Muscle of arm (tissue), 12 donors: ENCODE data around the gene TRIM50. TPM values are rescaled to one million over a fixed set of nuclear protein-coding genes. Genes with fewer than 3 reads are reported as not detected.
"Not testable (repeated sequence)": the region's sequence is repeated elsewhere in the genome, so short reads cannot be mapped to it uniquely, and the experiment has no call there.

Experiments used
- DNase-seq: peaks from one replicate; pipeline ENCODE4 v3.0.0-alpha.2; 2013
- polyA plus RNA-seq, 12 donors: library from polyadenylated mRNA; unstranded; fragments of 120-200 nt; gene quantifications; one replicate each; pipeline ENCODE4 v1.2.1, GENCODE V29; 2013; ENCODE audit not compliant: insufficient read length in 12 of 12

Gene TRIM50
- polyA plus RNA-seq, 12 donors: 0.11 to 0.80 (median 0.35) TPM; not detected in 3

DNA sequence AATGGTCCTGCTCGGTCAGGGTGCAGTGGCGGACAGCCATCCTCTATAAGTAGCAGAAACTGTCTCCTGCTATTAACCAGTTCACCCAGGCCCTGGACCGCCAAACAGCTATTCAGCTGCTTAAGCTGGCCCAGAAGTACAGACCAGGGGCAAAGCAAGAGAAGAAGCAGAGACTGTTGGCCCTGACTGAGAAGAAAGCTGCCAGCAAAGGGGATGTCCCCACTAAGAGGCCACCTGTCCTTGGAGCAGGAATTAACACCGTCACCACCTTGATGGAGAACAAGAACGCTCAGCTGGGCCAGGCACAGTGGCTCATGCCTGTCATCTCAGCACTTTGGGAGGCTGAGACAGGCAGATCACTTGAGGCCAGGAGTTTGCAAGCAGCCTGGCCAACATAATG lies 13.6 kb downstream of the TRIM50 start:
- no peak for DNase-seq

DNA sequence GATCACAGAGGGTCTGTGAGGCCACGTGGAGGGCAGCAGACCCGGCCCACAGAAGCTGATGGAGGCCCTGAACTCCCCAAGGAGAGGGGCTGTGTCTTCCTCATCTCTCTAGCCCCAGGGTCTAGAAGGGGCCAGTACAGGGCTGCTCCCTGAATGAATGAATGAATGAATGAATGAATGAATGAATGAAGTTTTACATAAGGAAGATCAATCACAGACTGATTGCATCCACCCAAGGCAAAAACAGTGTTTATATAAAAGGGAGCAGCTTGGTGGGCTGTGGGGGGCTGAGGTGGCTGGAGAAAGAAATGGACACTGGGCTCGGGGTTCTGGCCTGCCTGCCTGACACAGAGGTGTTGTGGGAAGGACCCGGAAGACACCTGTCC lies 14.4 kb downstream of the TRIM50 start:
- no peak for DNase-seq

DNA sequence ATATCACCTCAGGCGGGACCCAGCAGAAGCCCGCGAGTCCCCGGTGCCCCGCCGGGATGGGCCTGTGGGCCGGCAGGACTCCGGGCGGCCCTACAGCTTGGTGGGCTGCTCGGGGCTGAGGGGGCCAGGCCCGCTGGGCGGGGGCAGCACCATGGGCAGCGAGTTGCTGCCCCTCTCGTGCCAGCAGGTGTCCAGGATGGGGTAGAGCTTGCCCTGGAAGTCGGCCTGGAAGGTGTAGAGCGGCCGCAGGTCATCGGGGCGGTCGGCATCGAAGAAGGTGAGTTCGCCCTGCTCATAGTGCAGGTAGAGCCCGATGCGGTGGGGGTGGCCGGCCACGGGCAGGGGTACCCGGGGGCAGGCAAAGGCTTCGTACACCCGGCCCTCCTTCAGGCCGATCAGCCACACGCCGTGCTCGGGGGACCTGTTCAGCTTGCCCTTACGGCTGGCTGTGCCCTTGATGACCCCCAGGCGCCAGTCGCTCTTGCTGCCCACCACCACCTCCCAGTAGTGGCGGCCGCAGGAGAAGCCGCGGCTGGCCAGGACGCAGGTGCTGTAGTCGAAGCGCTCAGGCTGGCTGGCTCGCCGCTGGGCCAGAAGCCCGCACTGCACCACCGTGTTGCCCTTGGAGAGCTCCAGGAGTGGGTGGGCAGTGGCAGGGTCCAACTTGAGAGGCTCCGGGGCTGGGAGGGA lies 14.9 kb downstream of the TRIM50 start:
- no peak for DNase-seq

DNA sequence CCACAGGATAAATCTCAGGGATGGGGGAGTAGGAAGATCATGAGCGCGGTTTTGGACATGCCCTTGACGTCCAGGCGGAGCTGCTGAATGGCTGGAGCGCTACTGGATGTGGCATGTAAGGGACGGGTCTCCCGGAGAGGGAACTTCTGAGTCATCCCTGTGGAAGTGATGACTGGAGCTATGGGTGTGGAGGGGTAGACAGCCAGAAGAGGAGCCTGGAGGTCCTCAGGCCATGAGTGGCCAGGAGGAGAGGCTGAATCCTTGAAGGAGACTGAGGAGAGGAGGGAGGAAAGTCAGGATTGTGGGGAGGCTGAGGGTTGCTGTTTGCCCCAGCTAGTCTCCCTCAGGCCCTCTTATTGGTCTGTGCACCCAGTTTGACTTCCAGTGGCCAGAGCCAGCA lies 16.5 kb downstream of the TRIM50 start:
- DNase-seq: not testable (repeated sequence)

DNA sequence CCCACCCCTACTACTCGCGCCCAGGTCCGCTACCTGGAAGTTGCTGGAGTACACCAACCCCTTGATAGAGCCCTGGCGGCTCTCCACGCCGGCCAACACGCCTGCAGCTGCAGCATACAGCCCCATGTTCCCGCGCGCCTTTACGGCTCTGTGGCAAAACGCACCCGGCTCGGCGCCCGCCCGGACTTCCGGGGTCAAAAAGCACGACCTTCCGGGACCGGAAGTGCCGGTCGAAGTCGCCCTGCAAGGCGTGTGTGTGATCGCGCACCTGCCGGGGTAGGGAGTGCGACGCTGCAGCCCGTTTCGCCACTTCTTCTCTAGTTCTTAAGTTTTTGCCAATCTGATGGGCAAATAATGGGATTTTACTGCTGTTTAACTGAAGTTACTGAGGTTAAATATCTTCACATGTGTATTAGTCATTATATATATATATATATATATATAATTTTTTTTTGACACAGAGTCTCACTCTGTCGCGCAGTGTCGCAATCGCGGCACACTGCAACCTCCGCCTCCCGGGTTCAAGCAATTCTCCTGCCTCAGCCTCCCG lies 19.1 kb downstream of the TRIM50 start, which contains the start of gene NSUN5:
Gene NSUN5, minus strand, starts transcription at position 162 of the 550 bp plus-strand sequence. Its CDS starts 36 bp downstream, at position 126.
- peak; percentile 77 for DNase-seq

DNA sequence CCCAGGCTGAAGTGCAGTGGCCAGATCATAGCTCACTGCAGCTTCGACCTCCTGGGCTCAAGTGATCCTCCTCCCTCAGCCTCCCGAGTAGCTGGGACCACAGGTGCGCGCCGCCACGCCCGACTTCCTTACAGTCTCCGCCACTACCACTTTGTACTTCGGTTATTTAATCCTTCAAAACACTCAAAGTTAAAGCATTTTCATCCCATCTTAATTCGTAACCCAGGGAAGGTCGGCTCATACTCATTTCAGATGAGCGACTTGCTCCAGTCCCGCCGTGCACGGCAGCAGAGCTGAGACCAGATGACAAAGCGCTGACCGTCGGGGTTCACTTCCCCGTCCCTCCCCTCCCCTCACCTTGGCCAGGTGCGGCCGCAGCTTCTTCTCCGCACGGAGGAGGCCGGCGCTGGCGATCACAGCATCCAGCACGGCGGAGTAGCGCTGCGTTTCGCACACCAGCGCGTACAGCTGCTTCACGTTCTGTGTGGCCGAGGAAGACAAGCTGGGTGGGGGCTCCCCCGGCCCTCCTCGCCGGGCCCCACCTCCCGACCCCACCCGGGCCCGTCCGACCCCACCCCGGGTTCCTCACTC lies 19.7 kb downstream of the TRIM50 start:
- no peak for DNase-seq

DNA sequence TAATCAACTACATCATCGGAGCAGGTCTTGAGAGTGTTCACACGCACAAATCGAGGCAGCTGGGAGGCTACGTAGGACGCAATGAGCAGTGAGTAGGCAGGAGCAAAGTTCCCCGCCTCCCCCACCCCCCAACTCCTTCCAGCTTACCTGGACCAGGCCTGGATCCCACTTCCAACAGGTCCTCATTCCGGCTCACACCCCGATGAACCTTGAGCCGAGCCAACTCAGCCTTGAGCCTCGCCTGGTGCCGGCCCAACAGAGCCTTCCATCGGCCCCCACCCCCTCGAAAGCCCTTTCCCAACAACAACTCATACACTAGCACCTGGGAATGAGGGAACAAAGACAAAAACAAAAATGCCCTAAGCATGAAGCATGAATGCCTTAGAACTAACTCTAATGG lies 20.4 kb downstream of the TRIM50 start:
- no peak for DNase-seq

DNA sequence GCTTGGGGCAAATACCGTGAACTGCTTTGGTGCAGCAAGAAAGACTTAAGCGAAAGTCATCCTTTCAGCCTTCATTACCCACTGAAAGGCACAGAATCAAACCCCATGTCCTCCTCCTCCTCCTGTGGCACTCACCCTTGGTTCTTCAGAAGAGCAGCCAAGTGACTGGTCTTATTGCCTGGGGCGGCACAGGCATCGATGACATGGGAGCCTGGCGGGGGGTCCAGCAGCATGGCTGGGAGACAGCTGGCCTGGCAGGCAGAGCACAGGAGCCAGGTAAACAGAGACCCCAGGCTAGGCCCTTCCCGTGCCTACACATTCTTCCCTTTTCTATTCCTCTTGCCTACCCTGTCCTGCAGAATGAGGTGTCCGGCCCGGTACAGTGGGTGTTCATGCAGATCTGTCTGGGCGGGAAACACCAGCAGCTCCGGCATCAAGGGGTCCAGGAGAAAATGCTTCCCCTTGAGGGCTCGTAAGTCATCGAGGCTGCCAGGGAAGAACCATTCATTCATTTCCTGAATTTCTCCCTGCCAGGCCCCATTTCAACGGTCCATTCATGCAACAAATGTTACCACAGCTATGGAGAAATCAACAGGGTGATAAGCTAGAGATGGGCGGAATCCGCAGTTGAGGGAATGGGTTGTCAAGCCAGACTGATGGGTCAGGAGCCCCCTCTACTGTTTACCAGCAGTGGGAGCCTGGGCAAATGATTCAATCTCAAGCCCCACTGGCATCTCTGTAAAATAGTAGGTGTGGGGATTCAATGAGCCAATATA lies 23.1 kb downstream of the TRIM50 start:
- not testable (repeated sequence) for DNase-seq

DNA sequence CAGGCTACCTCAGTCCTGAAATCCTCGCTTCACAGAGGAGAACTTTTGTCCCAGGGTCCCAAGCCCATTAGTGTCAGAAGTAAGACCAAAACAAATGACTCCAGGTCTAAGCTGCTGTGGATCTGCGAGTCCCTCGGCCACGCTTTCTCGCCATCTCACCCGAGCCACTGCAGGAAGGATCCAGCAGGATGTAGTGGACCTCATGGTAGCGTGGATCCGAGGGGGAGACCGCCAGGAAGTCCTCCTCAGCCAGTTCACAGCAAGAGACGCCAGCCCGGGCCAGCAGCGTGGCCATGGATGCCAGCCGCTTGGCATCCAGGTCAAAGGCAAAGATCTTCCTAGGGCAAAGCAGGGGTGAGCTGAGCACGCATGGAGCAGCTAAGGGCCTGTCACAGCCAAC lies 23.8 kb downstream of the TRIM50 start:
- DNase-seq: no peak

DNA sequence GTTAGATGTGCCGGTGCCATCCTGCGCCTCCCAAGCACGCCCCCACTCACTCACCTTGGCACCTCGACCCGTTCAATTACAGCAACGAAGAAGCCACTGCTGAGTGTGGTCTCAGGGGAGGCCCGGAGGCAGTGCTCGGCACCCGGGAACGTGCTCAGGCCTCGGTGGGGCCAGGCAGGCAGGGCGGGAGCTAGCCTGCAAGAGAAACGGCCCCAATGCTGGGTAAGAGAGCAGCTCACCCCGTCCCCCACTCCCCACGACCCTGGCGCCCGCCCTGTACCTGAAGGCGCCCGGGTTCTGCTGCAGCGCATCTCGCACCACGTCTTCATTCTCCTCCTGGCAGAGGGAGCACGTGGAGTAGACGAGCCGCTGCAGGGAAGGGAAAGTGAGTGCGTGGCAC lies 24.3 kb downstream of the TRIM50 start:
- DNase-seq: no peak

DNA sequence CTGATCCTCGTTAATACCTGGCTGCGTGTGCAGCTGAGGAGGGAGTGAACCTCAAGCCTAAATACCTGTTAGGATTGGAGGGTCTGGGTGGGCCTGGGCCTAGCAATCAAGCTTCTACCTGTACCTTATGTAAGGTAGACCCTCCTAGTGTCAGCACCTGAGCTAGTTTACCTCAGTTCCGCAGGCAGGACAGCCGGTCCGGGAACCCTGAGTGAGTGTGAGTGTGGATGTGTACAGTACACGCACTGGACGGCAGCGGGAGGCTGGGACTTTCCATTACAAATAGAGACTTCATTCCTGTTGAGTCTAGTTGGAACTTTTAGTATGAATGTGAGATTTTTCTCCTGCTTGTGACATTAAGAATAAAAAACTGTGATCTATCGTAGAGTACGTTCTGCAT lies 25.0 kb downstream of the TRIM50 start:
- not testable (repeated sequence) for DNase-seq

DNA sequence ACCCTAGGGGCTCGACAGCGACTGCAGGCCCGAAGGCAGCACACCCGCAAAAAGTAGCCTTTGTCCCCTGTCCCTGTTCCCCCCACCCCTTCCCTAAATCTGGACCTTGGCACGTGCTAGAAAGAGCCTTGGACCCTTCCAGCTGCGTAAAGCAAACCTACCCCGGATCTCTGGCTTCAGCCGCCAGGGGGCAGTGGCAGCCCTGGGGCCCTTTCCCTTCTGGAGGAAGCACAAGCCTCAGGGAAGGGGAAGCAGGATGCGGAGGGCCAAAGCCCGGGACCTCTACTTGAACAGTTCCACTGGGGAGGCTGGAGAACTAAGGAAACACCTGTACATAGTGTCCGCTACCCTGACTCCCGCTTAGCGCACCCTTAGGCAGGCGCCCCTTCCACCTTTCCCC lies 26.8 kb downstream of the TRIM50 start:
- not testable (repeated sequence) for DNase-seq

DNA sequence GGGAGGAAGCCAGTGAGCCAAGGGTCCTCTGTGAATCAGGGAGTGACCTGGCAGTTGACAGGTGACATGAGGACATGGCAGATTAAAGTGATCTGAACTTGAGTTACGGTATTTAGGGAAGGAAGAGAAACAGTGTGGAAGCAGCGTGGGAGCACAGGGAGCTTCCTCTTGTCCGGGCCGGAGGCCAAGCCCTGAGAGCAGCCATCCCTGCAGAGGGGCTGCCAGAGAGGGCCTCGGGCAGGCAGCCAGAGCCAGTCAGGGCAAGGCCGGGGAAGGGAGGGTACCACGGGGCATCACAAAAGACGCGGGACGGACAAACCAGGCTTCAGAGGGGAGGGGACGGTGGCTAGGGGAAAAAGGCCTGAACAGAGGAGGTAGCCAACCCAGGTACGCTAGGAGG lies 28.1 kb downstream of the TRIM50 start:
- not testable (repeated sequence) for DNase-seq

DNA sequence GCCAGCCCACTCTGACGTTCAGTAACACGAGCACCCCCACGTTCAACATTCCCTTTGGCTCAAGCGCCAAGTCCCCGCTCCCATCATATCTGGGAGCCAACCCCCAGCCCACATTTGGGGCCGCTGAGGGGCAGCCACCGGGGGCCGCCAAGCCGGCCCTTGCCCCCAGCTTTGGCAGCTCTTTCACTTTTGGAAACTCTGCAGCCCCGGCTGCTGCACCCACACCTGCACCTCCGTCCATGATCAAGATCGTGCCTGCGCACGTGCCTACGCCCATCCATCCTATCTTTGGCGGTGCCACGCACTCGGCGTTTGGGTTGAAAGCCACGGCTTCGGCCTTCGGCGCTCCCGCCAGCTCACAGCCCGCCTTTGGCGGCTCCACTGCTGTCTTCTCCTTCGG lies 30.2 kb downstream of the TRIM50 start:
- DNase-seq: not testable (repeated sequence)

DNA sequence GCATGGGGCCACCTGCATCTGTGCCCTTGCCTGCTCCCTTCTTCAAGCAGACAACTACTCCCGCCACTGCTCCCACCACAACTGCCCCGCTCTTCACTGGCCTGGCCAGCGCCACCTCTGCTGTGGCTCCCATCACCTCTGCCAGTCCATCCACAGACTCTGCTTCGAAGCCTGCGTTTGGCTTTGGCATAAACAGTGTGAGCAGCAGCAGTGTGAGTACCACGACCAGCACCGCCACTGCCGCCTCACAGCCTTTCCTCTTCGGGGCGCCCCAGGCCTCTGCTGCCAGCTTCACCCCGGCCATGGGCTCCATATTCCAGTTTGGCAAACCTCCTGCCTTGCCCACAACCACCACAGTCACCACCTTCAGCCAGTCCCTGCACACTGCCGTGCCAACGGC lies 30.6 kb downstream of the TRIM50 start:
- DNase-seq: not testable (repeated sequence)

DNA sequence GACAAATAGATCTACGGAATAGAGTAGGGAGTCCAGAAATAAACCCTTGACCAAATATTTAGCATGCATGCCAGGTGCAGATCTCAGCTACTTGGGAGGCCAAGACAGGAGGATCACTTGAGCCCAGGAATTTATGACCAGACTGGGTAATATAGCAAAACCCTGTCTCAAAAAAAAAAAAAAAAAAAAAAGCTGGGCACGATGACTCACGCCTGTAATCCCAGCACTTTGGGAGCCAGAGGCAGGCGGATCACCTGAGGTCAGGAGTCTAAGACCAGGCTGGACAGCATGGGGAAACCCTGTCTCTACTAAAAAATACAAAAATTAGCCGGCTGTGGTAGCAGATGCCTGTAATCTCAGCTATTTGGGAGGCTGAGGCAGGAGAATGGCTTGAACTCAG lies 50.7 kb downstream of the TRIM50 start:
- DNase-seq: not testable (repeated sequence)

DNA sequence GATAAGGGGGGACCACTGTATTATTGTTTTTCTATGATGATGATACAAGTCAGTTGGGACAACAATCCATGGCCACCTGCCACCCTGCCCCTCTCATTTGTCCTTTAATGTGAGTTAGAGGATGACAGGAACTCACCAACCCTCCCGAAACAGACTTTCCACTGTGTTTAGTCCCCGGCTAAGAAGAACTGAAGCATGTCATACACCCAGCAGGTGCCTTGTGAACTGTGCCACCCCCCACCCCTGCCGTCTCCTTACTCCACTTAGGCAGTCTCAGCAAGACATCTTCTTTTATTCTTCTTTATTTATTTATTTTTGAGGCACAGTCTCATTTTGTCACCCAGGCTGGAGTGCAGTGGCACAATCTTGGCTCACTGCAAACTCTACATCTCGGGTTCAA lies 60.1 kb downstream of the TRIM50 start:
- not testable (repeated sequence) for DNase-seq

DNA sequence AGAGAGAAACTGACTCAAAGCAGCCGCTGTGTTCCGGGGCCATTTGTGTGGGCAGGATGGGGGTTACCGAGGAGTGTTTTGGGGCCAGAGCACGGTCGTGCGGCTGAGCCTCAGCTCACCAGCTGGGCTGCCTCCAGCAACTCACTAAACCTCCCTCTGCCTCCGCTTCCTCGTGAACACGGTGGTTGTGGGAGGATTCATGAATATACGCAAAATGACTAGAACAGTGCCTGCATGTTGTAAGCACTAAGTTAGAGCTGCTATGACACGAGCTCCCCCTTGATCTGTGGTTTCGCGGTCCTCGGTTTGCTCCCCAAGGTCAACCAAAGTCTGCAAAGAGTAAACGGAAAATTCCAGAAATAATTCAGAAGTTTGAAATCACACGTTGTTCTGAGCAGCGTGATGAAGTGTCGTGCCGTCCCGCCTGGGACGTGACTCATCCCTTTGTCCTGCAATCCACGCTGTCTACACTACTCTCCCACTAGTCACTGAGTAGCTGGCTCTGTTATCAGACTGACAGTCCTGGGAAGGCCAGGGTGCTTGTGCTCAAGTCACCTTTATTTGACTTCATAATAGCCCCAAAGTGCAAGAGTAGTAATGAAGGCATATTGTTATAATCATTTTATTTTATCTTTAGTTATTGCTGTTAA lies 61.0 kb downstream of the TRIM50 start:
- not testable (repeated sequence) for DNase-seq
